Panc1 (cell line): Measurements from ENCODE around the gene KLC1. TPM values are rescaled to one million over a fixed set of nuclear protein-coding genes. Genes with fewer than 3 reads are reported as not detected.
A peak's percentile ranks its signal among the peaks of the same experiment; 100 is the strongest.

ENCODE experiments used
- ATAC-seq: fragments of 200-7000 bp; cut with Tn5 transposase; 2 replicates; pipeline ENCODE4 v1.9.1; 2020; ENCODE audit warnings: mild to moderate bottlenecking, moderate library complexity
- BruUV-seq: library from RNA; stranded (reverse); fragments of 400-500 nt; replicated peaks from 2 replicates; lab custom pipeline; 2021; lab: Mats Ljungman, UMichigan
- CTCF ChIA-PET: fragments of 300-600 bp; sonication (Branson Sonifier 250); formaldehyde crosslinking; loops from one replicate; lab custom pipeline; 2022; ENCODE audit warnings: antibody characterized with exemption; lab: Charles Lee
- POLR2A ChIA-PET: fragments of 300-600 bp; sonication (Branson Sonifier 250); formaldehyde crosslinking; loops from one replicate; lab custom pipeline; 2022; ENCODE audit warnings: antibody characterized with exemption; lab: Charles Lee
- DNase-seq: peaks from one replicate; pipeline ENCODE4 v3.0.0-alpha.2; 2010; ENCODE audit warnings: low read depth, low spot score
- H3K27ac ChIP-seq: 2 replicates; pipeline ENCODE4 v1.5.1; 2011; ENCODE audit warnings: mild to moderate bottlenecking, low read length, inconsistent platforms
- H3K27me3 ChIP-seq: fragments of 200-500 bp; sonication (Bioruptor generic); 2 replicates; pipeline ENCODE4 v1.6.0; 2014; ENCODE audit warnings: low read length, inconsistent platforms; ENCODE audit not compliant: control insufficient read depth, insufficient read depth
- H3K36me3 ChIP-seq: fragments of 200-500 bp; sonication (Bioruptor generic); 2 replicates; pipeline ENCODE4 v1.5.1; 2014; ENCODE audit warnings: inconsistent platforms, mild to moderate bottlenecking, low read length, moderate library complexity; ENCODE audit not compliant: control insufficient read depth, insufficient read depth
- H3K4me1 ChIP-seq: 2 replicates; pipeline ENCODE4 v1.5.1; 2011; ENCODE audit warnings: inconsistent platforms, mild to moderate bottlenecking, low read length, moderate library complexity; ENCODE audit not compliant: control insufficient read depth, insufficient read depth
- H3K4me3 ChIP-seq, 2 experiments: 2 replicates each; pipeline ENCODE4 v1.5.1; 2011 to 2012; ENCODE audit warnings: low read depth in 2 of 2, low read length in 2 of 2, mild to moderate bottlenecking in 2 of 2, inconsistent platforms in 1 of 2, moderate library complexity in 1 of 2
- H3K9me3 ChIP-seq: fragments of 200-500 bp; sonication (Bioruptor generic); 2 replicates; pipeline ENCODE4 v1.5.1; 2014; ENCODE audit warnings: low read depth, mild to moderate bottlenecking, inconsistent platforms, low read length, moderate library complexity; ENCODE audit not compliant: control insufficient read depth, insufficient read depth
- POLR2AphosphoS5 ChIP-seq: IDR thresholded peaks from 2 replicates; pipeline ENCODE4 v1.6.1; 2012; ENCODE audit warnings: mild to moderate bottlenecking, low read depth, low read length, moderate library complexity
- SIN3A ChIP-seq: IDR thresholded peaks from 2 replicates; pipeline ENCODE4 v1.6.1; 2012; ENCODE audit warnings: low read depth, mild to moderate bottlenecking, low read length, moderate library complexity, borderline replicate concordance; ENCODE audit not compliant: insufficient read depth
- TCF7L2 ChIP-seq: IDR thresholded peaks from 2 replicates; pipeline ENCODE4 v1.6.1; 2011; ENCODE audit warnings: mild to moderate bottlenecking, low read depth, low read length, inconsistent platforms
- in situ Hi-C: cut with HindIII; loops from 2 replicates; pipeline ENCODE4 v1.10.0; 2016; ENCODE audit warnings: low sequenced_read_pairs, low pct_unique_long_range_greater_than_20kb
- intact Hi-C: fragments of 100-400 bp; cut with micrococcal nuclease; formaldehyde crosslinking; loops from one replicate; pipeline ENCODE4 v1.10.0; 2022; ENCODE audit not compliant: unreplicated experiment
- total RNA-seq: library from RNA; stranded (reverse); gene quantifications from one replicate; pipeline ENCODE4 v1.2.1, GENCODE V29; 2021; ENCODE audit not compliant: unreplicated experiment
- TF ChIP-seq, protein P1 (sequence below), 2 experiments: IDR thresholded peaks; 2 replicates each; pipeline ENCODE4 v1.6.1; 2011 to 2012; ENCODE audit warnings: low read depth in 2 of 2, control low read depth in 1 of 2, low read length in 1 of 2, mild to moderate bottlenecking in 1 of 2, moderate library complexity in 1 of 2; ENCODE audit not compliant: insufficient read depth in 1 of 2
- TF ChIP-seq, protein P2 (sequence below): fragments of 450-650 bp; IDR thresholded peaks from 2 replicates; pipeline ENCODE4 v1.5.1; 2017; ENCODE audit warnings: mild to moderate bottlenecking

The KLC1 gene
- total RNA-seq, 1 experiment from 2014 or later: 98.0 TPM

DNA sequence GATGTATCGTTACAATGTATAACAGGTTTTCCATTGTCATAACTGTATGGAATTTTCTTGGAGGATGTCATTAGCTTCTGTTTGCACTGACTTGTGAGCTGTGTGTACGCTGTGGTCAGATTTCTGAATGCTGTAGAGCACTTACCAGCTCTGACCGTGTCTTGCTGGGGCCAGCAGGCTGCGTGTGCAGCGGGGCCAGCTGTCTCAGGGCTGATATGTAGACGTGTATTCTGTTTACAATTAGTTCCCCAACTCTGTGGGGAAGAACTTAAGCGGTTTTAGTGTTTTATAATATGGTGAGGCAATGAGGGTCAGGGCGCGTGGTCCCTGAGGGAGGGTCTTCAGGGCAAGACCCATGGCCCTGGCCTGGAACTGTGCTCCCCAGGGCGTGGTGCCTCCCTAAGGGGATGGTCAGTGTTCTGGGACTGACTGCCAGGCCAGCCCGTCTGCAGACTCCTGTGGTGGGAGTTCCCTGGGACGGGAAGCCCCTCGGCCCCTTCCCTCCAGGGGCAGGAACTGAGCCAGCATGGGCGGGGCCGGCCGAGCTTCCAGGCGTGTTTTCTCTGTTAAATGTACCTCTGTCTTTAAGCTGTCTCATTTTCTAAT lies 67.6 kb downstream of the KLC1 start:
- peak overlapping the region; percentile 39; the same call in 1 of the 2 replicates for H3K27ac ChIP-seq
- CTCF ChIA-PET: no interaction called here
- DNase-seq (no peak), ATAC-seq (peak; percentile 68)
- POLR2A ChIA-PET: interaction anchor here (0.6 kb wide), 1 partner anchor 168 kb away, joined by 4 read pairs; no protein-coding TSS in a partner anchor
- in situ Hi-C loops (no loop called here), intact Hi-C loops (no loop called here)
- H3K27me3 ChIP-seq: no peaks in the 10 kb centered on the region
- H3K36me3 ChIP-seq: peaks cover 2% of the 10 kb centered on the region; the same call in 1 of the 2 replicates
- peaks cover 38% of the 10 kb centered on the region for H3K4me1 ChIP-seq
- TF ChIP-seq, protein P1, sequence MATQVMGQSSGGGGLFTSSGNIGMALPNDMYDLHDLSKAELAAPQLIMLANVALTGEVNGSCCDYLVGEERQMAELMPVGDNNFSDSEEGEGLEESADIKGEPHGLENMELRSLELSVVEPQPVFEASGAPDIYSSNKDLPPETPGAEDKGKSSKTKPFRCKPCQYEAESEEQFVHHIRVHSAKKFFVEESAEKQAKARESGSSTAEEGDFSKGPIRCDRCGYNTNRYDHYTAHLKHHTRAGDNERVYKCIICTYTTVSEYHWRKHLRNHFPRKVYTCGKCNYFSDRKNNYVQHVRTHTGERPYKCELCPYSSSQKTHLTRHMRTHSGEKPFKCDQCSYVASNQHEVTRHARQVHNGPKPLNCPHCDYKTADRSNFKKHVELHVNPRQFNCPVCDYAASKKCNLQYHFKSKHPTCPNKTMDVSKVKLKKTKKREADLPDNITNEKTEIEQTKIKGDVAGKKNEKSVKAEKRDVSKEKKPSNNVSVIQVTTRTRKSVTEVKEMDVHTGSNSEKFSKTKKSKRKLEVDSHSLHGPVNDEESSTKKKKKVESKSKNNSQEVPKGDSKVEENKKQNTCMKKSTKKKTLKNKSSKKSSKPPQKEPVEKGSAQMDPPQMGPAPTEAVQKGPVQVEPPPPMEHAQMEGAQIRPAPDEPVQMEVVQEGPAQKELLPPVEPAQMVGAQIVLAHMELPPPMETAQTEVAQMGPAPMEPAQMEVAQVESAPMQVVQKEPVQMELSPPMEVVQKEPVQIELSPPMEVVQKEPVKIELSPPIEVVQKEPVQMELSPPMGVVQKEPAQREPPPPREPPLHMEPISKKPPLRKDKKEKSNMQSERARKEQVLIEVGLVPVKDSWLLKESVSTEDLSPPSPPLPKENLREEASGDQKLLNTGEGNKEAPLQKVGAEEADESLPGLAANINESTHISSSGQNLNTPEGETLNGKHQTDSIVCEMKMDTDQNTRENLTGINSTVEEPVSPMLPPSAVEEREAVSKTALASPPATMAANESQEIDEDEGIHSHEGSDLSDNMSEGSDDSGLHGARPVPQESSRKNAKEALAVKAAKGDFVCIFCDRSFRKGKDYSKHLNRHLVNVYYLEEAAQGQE (IDR thresholded peaks at IDR 0.05; ENCODE audit: insufficient read depth in 1 of 2, low read depth in 2 of 2, low read length in 1 of 2): no peak
- TF ChIP-seq, protein P2, sequence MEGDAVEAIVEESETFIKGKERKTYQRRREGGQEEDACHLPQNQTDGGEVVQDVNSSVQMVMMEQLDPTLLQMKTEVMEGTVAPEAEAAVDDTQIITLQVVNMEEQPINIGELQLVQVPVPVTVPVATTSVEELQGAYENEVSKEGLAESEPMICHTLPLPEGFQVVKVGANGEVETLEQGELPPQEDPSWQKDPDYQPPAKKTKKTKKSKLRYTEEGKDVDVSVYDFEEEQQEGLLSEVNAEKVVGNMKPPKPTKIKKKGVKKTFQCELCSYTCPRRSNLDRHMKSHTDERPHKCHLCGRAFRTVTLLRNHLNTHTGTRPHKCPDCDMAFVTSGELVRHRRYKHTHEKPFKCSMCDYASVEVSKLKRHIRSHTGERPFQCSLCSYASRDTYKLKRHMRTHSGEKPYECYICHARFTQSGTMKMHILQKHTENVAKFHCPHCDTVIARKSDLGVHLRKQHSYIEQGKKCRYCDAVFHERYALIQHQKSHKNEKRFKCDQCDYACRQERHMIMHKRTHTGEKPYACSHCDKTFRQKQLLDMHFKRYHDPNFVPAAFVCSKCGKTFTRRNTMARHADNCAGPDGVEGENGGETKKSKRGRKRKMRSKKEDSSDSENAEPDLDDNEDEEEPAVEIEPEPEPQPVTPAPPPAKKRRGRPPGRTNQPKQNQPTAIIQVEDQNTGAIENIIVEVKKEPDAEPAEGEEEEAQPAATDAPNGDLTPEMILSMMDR: no peak
- TF ChIP-seq TCF7L2: no peak
- TF ChIP-seq SIN3A: no peak
- no peak for TF ChIP-seq POLR2AphosphoS5
- no peaks in the 10 kb centered on the region for H3K9me3 ChIP-seq
- H3K4me3 ChIP-seq: no peak overlapping the region
- no TSS peak for BruUV-seq

DNA sequence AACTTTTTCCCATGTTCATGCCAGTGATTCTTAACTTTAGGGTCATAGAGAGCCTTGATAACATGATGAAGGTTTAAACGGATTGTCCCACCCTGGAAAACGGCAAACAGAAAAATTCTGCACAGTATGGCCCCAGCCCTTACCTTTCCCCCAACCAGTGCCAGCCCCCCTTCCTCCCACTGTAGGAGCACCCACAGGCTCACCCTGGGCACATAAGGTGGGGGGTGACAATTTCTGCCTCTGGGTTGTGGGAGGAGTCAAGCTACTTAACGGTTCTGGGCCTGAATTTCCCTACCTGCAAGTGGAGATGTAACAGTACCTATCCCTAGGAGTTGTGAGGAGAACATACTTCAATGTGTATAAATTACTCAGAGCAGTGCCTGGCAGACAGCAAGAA lies 68.2 kb downstream of the KLC1 start:
- H3K27me3 ChIP-seq: no peaks in the 10 kb centered on the region
- H3K27ac ChIP-seq: peak overlapping the region; percentile 57; the same call in 1 of the 2 replicates
- in situ Hi-C loops (no loop called here), intact Hi-C loops (no loop called here)
- H3K4me1 ChIP-seq: peaks cover 38% of the 10 kb centered on the region
- no peak for DNase-seq
- H3K9me3 ChIP-seq: no peaks in the 10 kb centered on the region
- BruUV-seq: no TSS peak
- peaks cover 2% of the 10 kb centered on the region; the same call in 1 of the 2 replicates for H3K36me3 ChIP-seq
- TF ChIP-seq, protein P2: no peak
- TF ChIP-seq SIN3A (no peak), TCF7L2 (no peak), POLR2AphosphoS5 (no peak)
- TF ChIP-seq, protein P1 (IDR thresholded peaks at IDR 0.05; ENCODE audit: insufficient read depth in 1 of 2, low read depth in 2 of 2, low read length in 1 of 2): no peak
- no peak overlapping the region for H3K4me3 ChIP-seq
- ATAC-seq: no peak
- ChIA-PET CTCF (no interaction called here), POLR2A (no interaction called here)
